Thyroid gland (tissue), 4 donors: ENCODE data around the gene ELMO1.

Source experiments
- CTCF ChIP-seq, 6 experiments: fragments of 200-600 bp in 3 of 6; fragments of 450-650 bp in 3 of 6; sonication (generic) in 3 of 6; IDR thresholded peaks; one replicate each; pipeline ENCODE4 v1.5.1; 2016 to 2019; ENCODE audit warnings: antibody characterized with exemption in 6 of 6, mild to moderate bottlenecking in 2 of 6, inconsistent platforms in 1 of 6, moderate library complexity in 1 of 6
- POLR2A ChIP-seq, 2 donors: fragments of 450-650 bp; IDR thresholded peaks; one replicate each; pipeline ENCODE4 v1.6.1; 2017; ENCODE audit warnings: antibody characterized with exemption in 2 of 2, mild to moderate bottlenecking in 2 of 2, moderate library complexity in 1 of 2

GRCh38 chr7:37399876-37400421 is 48.7 kb downstream of the ELMO1 start:
- TF ChIP-seq POLR2A (IDR thresholded peaks at IDR 0.05) (no peak), CTCF (IDR thresholded peaks at IDR 0.05) (no peak)
